GM21737 (cell line): Measurements from ENCODE around the gene ZNF433.
"Not testable (repeated sequence)": the region's sequence is repeated elsewhere in the genome, so short reads cannot be mapped to it uniquely, and the experiment has no call there.

ENCODE experiments used
- ATAC-seq: cut with Tn5 transposase; IDR thresholded peaks from one replicate; pipeline ENCODE4 v1.9.1; 2021; ENCODE audit warnings: mild to moderate bottlenecking, moderate library complexity; ENCODE audit not compliant: unreplicated experiment

Gene ZNF433

DNA sequence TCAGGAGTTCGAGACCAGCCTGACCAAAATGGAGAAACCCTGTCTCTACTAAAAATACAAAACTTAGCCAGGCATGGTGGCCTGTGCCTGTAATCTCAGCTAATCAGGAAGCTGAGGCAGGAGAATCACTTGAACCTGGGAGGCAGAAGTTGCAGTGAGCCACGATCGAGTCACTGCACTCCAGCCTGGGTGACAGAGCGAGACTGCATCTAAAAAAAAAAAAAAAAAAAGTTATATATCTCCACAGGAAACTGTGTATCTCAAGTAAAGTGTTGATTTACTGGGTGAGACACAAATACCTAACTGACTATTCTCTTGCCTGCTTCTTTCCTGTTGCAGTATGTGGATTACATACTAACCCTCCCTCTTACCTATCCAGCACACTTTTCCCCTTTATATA, 43.6 kb downstream of the ZNF433 start:
- not testable (repeated sequence) for ATAC-seq

DNA sequence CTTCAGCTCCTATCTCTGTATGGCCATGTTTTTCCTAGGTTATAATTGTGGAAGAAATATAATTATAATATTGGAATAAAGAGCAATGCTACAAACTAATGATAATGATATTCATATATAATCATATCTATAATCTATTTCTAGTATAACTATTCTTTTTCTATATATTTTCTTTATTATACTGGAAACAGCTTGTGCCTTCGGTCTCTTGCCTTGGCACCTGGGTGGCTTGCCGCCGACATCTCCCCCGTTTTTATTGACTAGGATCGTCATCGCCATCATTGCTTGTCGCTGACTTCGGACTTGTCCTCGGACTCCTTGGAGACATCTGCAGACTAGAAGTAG, 46.4 kb downstream of the ZNF433 start:
- ATAC-seq = no peak

DNA sequence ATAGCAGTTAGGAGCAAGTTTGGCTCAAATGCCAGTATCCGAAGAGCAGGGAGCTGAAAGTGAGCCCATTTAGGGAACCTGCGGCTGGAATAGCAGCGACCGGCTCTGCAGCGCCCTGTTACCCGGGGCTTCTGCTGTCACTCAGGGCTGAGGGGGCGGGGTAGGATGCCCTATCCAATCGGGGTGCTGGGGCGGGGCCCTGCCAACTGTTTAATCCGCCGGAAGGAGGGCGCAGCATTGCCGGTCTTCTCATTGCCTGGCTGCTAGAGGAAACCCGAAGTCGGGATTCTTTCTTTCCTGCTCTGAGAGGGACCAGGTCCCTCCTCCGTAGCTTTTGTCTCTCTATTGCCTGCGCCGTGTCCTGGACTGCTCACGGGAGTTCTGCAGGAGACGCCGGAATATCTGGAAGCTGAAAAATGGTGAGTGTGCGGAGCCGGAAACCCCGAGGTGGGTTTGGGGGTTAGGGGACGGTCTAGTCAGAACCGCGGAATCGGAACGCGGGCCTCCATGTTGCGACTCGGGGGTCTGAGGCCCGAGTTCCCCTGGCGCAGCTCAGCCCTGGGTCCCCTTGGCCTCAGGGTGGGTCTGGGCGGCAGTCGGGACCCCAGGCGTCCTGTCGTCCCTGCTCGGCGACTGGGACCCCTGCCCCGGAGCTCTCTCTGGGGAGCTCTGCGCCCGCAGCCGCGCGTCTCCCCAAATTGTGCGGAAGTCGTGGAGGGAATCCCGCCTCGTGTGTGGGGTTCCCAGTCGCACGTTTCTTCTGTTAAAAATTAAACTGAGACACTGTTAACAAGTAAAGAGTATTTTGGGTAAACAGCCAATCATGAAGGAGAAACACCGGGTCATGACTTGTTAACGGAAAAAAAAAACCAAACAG, 47.8 kb downstream of the ZNF433 start:
- ATAC-seq = peak; percentile 73

DNA sequence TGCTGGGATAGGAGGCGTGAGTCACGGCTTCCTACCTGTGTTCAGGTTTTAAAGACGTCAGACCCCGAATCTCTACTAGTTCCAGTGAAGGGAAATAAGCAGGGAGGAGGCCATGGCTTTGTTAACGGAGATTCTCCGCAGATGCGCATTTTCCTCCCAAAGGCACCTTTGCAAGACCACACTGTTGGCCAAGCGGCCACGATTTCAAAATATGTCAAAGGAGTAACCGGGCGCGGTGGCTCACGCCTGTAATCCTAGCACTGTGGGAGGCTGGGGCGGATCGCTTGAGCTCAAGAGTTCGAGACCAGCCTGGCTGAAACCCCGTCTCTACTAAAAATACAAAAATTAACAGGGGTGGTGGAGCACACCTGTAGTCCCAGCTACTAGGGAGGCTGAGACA, 48.7 kb downstream of the ZNF433 start:
- no peak for ATAC-seq

DNA sequence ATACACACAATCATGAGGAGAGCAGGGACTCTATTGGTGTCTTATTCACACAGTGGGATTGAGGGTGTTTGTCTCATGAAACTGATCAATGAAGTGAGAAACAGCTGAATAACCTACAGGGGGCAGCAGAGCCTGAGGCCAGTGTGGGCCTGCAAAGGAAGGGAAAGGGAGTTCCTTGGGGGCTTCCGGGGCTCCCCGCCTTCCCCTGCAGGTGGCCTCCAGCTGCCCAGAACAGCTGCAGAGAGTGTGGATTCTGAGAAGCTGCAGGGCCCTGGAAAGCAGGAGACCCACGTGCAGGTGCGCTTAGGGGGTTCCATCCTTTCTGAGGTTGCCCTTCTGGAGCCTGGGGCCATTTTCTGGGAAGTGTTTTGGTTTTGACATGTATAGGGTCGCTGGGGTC, 50.5 kb downstream of the ZNF433 start:
- ATAC-seq = no peak

DNA sequence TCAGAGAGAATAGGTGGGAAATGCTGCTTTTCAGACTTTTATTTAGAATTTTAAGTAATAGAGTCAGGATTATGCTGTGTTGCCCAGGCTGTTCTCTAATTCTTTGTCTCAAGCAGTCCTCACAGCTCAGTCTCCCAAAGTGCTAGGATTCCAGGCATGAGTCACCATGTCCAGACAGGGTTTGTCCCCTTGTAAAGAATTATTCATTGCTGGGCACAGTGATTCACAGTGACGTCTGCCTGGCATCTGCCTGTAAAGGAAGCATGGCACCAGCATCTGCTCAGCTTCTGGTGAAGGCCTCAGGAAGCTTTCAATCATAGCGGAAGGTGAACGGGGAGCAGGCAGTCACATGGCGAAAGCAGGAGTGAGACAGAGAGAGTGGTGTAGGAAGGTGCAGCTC, 53.0 kb downstream of the ZNF433 start:
- ATAC-seq = no peak

DNA sequence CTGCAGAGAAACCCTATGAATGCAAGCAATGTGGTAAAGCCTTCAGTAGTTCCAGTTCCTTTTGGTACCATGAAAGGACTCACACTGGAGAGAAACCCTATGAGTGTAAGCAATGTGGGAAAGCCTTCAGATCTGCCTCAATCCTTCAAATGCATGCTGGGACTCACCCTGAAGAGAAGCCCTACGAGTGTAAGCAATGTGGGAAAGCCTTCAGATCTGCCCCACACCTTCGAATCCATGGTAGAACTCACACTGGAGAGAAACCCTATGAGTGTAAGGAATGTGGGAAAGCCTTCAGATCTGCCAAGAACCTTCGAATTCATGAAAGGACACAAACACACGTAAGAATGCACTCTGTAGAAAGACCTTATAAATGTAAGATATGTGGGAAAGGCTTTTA, 56.0 kb downstream of the ZNF433 start:
- ATAC-seq = no peak

DNA sequence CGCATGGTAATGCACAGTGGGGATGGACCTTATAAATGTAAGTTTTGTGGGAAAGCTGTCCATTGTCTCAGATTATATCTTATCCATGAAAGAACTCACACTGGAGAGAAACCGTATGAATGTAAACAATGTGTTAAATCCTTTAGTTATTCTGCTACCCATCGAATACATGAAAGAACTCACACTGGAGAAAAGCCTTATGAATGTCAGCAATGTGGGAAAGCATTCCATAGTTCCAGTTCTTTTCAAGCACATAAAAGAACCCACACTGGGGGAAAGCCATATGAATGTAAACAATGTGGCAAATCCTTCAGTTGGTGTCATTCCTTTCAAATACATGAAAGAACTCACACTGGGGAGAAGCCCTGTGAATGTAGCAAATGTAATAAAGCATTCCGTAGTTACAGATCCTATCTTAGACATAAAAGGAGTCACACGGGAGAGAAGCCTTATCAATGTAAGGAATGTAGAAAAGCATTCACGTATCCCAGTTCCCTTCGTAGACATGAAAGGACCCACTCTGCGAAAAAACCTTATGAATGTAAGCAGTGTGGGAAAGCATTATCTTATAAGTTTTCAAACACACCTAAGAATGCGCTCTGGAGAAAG, 56.9 kb downstream of the ZNF433 start:
- no peak for ATAC-seq

DNA sequence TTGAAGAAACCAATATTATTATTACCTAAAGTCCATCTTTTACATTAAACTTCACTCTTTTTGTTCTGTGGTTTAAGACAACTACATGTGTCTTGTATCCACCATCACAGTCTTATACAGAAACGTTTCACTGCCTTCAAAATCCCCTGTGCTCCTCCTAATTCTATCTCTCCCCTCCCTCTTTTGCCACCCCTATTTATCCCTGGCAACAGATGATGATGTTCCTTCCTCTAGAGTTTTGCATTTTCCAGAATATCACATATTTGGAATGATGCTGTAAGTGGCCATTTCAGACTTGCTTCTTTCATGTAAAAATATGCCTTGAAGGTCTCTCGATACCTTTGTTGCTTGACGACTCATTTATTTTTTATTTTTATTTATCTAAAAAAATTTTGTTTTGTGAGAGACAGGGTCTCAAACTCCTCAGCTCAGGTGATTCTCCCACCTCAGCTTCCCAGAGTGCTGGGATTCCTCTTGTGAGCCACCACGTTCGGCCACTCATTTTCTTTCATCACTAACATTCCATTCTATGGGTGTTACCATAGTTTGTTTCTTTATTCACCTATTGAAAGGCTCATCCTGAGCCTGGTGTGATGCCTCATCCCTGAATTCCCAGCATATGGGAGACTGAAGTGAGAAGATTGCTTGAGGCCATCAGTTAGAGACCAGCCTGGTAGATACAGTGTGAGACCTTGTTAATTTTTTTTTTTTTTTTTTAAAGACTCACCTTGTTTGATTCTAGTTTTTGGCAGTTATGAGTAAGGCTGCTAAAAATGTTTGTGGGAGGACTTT, 62.3 kb downstream of the ZNF433 start:
- ATAC-seq = no peak

DNA sequence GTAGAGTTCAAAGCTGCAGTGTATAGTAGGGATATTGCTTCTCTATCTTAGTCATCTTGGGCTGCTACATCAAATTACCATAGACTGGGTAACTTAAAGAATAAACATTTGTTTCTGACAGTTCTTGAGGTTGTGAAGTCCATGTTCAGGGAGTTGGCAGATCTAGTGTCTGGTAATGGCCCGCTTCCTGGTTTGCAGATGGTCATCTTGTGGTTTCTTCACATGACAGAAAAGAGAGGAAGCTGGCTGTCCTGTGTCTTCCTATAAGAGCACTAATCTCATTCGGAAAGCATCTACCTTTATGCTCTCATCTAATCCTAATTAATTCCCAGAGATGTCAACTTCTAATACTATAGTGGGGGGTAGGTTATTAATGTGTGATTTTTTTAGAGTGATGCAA, 64.4 kb downstream of the ZNF433 start:
- no peak for ATAC-seq

DNA sequence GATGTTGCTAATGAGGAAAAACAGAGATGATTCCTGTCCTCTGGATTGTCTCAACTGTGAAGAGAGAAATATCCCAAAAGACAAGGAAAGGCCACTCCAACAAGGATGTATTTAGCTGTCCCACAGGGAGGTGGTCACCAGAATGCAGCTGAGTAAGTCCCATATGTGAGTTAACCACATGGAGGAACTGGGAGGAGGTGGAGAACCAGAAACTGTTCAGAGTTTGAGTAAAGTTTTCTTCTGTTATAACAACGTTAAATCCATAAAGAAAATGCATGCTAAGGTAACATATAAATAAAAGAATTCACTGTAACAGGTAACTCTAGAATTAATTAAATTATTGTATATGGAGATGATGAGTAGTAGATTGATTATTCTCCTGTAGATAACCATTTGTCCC, 65.3 kb downstream of the ZNF433 start:
- no peak for ATAC-seq

DNA sequence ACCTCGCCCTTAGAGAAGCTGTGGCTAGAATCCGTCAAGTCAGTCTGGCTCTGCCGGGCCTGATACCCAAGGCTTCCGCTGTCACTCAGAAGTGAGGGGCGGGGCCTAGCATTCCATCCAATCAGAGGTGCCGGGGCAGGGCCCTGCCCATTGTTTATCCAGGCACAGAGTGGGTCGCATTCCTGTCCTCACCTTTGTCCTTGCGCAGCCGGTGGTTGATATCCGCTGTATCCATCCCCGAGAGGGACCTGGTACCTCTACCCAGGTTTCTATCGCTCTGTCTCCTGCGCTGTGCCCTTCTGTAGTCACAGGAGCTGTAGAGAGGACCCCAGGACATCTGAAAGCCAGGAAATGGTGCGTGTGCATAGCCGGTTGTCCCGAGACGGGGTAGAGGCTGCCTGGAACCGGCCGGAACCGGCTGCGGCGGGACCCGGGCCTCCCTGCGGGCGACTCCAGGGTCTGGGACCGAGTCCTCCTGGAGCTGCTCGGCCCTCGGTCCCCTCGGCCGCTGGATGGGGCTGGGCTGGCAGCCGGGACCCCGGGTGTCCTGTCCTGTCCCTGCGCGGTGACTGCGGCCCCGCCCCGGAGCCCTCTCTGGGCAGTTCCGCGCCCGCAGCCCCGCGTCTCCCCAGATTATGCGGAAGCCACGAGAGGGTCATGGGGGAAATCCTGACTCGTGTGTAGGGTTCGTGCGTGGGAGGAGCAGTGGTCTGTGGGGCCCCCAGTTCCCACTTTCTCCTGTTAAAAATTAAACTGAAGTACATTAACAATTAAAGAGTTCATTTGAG, 70.4 kb downstream of the ZNF433 start, which contains the start of gene ZNF763:
TSS of gene ZNF763 (plus strand) at position 183 of the 788 bp plus-strand sequence. CDS start at position 352, 169 bp downstream.
- ATAC-seq = peak; percentile 77
